ENCODE results near the gene CAMKMT. TPM values are rescaled to one million over a fixed set of nuclear protein-coding genes. Genes with fewer than 3 reads are reported as not detected.

Gene CAMKMT
- total RNA-seq, 1 donor from 2014 or later = 12.1 TPM

DNA sequence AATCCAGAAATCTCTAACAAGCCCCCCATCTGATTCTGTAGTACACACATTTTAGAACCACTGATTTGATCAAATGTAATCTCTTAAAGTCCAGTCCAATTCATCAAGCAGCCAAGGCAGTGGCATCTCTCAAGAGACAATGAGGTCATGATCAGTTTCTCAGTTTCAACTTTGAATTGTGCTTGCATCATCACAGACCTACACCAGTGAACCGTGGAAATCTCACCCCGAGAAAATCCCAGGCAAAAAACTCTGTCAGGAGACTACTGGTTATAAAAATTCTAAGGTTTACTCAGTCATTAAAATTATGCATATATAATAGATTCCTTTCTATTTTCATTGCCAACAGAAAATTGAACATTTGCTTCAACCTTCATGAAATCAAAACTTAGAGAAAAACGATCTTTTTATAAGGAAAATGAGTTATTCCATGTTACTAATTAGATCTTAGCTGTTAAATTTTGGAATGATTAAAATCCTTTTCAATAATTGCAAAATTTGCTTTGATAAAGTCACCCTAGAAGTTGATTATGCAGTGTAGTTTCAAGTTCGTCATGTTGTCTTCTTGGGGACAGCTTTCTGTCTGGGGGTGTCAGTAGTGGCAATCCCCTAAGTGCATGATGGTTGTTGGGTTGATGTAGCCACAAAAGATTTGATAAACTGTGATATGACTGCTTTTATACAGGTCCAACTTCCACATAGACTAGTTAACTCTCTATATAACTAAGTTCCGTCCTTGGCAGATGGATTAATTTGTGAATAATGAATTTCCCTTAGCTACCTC is 235.0 kb downstream of the CAMKMT start:
- no peak for DNase-seq (ENCODE audit: low spot score)

DNA sequence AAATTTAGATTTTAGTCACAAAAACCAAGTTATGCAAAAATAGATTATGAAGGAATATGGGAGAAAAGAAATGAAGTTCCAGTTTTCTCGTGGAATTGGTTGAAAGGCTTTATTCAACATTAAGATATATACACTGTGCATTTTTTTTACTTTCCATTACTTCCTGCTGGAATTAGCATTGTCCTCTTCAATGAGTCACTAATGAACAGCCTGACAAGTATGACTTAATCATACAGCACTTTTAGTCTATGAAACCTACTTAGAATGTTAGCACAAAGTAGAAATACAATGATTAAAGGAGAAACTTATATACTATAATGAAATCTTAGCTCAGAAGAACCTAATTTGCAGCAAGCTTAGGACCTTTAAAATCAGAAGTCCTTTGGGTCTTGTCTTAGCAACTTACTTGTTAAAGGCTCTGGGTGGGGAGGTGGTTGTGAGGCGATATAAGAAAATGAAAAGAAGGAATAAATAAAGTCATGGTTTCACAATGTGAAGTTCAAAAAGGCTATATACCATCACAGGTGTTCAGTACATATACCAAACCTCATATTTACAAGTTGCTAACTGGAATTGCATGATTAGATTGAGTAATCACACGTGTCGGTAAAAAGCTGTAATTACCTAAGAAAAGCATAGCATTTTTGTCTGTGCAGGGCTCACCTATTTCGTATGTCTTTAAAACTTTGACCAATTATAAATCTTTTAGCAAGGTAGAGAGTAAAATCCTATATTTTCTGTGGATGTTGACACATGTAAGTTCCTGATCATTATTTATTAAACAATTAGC is 236.8 kb downstream of the CAMKMT start:
- DNase-seq (ENCODE audit: low spot score) = no peak

DNA sequence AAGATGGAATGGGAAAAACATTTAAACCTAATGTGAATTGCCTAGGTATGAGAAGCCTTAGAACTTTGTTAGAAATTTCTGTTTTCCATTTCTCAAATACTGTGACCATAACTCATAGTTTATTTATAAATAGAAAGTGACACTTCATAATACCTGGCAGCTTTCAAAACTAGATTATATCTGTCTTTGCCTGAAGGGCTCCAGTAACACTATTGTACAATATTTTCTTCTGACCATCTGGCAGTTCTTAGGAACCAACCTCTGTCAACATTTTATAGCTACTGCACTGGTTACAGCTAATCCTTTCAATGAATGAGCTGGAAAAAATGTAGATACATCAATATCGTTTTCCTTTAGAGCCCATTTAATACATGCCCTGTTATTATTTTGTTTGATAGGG is 237.4 kb downstream of the CAMKMT start:
- DNase-seq (ENCODE audit: low spot score) = no peak

DNA sequence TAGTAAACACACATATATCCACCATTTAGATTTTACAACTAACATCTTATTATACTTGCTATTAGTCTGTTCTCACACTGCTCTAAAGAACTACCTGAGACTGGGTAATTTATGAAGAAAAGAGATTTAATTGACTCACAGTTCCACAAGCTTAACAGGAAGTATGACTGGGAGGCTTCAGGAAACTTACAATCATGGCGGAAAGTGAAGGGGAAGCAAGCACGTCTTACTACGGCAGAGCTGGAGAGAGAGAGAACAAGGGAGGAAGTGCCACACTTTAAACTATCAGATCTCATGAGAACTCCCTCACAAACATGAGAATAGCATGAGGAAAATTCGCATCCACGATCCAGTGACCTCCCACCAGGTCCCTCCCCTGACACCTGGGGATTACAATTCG is 240.7 kb downstream of the CAMKMT start:
- no peak for DNase-seq (ENCODE audit: low spot score)

DNA sequence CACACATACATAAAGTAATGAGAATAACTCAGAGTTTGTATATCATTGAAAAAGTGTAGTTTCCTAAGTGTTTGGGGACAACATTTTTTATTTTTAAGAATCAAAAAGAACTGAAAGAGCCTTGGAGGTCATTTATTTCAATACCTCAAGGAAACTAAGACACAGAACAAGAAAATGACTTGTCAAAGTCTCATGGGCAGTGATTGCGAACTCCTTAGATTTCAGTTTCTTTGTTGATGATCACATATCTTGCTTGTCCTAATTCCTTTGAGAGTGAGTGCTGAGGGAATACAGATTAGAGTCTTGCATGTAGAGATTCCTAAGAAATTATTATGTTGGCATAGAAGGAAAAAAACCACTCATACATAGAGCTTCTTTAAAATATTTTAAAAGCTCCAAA is 243.8 kb downstream of the CAMKMT start:
- no peak for DNase-seq (ENCODE audit: low spot score)

DNA sequence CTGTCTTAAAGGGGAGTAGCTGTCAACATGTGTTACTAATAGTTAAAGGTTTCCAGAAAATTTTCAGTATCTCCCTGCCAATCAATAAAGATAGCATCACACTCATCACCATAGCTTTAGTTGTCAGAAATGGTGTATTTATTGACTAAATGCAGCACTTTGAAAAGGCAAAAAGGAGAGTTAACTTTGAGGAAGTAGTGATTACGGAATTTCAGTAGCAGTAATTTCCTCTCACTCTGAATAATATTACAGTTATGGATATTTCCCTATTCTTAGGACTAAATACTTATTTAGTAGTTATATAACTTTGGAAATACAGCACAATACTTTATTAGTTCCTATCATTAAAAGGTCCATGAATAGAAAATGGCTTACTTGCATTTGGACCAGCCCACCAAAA is 250.5 kb downstream of the CAMKMT start:
- no peak for DNase-seq (ENCODE audit: low spot score)

DNA sequence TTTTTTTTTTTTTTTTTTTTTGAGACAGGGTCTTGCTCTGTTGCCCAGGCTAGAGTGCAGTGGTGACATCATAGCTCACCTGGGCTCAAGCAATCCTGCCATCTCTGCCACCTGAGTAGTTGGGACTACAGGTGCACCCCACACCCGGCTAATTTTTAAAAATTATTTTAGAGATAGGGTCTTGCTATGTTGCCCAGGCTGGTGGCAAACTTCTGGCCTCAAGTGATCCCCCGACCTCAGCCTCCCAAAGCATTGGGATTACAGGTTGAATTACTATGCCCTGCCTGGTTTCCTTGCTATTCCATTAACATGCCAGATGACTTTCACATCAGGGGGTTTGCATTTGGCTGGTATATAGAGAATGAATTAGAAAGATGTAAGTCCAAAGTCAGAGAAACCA is 253.2 kb downstream of the CAMKMT start:
- DNase-seq (ENCODE audit: low spot score) = no peak

DNA sequence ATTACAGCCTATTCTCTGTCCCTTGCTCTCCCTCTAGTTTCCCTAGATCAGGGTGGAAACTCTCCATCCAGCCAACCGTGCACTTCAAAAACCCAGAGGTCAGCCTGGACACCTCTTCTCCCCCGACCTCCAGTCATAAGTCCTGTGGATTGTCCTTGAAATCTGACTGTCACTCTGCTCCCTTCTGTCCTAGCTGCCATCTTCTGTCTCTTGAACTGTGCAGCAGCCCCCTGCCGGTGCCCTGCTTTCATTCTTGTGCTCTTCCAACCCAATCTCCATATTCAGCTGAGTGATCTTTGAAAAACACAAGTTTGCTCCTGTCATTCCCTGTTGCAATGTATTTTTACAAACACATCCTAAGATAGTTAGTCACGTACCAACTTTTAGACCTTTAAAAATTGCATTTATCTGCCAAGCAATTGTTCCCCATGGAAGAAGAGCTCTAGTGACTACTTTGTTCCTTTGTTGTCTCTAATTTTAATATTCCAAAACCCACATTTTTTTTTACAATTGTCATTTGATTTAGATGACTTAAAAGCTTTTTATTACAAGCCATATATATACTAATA is 254.3 kb downstream of the CAMKMT start:
- DNase-seq (ENCODE audit: low spot score) = no peak

DNA sequence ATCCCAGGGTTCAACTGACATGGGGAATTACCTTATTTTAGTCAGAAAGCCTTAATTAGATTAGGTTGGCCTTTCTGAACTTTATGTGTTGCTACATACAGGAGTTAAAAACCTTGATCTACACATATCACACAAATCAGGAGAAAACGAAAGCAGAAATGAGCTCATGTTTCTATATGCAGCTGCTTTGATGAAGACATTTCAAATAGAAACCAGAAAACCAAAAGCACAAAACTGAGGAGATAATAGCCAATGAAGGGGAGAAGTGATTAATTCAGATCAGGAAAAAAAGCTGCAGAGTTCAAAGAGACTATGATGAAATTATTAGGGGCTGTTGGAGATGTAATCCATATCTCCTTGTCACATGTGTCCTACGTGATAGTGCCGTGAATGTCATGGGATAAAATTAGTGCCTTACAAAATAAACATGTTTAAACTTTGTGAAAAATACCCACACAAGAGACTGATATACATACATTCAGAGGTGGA is 255.0 kb downstream of the CAMKMT start:
- DNase-seq (ENCODE audit: low spot score) = no peak

DNA sequence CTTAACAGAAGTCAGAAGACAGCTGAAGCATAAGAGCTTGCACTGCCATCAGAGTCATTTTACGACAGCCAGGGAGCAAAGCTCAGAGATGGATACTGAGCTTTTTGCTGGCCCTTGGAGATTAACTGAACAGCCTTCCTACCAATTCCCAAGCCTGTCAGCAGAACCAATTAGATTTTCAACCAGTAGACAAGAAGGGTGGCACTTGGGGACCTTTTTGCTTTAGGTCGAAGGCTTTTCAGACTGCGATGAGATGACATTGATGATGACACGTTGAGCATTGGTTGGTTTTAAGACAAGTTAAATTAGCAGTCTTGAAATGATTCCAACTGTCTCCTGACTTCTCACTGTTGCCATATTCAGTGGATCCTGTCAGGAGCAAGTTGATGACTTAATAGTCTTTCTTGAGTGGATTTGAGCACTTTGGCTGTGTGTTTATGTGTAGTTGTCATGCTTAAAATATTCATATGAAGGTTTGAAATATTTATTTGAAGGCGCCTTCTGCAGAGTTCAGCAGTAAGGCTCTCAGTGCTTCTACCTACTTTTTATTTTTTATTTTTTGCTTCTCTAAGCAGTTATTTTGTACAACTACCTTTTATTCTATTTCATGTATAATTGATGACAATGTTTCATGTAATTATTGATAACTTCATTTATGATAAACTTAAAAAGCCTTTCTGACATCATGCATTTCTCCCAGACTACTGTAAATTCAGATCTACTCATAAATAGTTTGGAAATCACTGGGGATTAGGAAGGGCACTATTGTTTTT is 256.7 kb downstream of the CAMKMT start:
- DNase-seq (ENCODE audit: low spot score) = no peak

DNA sequence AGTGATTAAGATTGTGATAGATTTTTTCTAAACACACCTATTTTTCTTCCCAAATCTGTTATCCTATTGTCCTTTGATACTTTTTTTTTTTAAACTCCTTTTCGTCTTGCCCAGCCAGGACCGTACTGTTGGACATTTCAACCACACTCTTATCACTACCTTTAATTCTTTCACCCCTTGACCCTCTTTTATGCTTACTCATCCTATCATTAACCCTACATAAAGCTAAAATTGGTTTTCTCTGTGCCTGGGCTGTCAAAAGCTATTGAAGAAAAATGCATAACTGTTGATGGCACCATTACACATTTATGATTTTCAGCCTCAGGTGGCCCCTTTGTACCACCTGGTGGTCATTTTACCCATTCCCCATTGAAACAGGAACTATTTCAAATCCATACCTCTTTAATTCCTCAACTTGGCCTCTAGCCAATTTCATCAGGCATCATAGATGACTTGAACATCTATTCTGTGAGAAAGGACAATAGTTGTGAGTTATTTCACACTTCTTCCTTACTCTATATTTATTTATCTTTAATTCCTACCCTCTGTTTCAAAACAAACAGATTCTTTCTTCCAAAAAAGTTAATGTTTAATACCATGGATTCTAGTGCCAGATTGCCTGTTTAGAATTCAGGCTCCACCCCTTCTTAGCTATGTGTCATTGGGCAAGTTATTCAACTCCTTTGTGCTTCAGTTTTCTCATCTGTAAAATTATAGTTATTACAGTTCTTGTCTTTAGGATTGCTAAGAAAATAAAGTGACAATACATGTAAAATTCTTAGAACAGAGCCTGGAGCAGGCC is 258.6 kb downstream of the CAMKMT start:
- DNase-seq (ENCODE audit: low spot score) = no peak

DNA sequence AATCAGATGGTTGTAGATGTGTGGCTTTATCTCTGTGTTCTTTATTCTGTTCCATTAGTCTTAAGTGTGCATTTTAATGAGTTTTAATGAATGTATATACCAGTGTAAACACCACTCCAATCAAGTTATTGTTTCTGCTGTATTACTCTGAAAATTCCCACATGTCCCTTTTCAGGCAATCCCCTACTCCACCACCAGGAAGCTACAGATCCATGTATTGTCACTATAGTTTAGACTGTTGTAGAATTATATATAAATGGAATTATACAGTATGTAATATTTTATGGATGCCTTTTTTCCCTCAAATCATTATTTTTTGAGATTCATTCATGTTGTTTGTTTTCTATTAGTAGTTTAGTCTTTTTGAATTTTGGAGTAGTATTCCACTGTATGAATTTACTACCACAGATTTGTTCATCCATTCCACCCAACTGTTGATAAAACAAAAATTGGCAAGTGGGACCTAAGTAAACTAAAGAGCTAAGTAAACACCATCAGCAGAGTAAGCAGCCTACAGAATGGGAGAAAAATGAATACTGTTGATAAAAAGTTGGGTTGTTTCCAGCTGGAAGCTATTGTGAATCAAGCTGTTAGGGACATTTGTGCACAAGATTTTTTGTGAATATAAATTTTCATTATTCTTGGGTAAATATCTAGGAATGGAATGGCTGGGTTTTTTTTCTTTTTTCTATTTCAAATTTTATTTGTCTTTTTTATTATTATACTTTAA is 262.0 kb downstream of the CAMKMT start:
- no peak for DNase-seq (ENCODE audit: low spot score)

DNA sequence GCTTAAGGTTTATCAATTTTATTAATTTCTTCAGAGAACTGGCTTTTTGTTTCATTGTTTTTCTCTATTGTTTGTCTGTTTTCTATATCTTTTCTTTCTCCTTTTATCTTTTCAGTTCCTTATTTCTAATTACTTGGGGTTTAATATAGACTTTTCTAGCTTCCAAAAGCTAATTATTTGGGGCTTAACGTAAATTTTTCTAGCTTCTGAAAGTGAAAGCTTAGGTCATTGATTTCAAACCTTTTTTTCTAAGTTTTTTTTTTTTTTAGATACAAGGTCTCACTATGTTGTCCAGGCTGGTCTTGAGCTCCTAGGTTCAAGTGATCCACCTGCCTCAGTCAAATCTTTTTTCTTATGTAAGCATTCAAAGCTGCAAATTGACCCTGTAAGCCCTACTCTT is 266.6 kb downstream of the CAMKMT start:
- DNase-seq (ENCODE audit: low spot score) = no peak

DNA sequence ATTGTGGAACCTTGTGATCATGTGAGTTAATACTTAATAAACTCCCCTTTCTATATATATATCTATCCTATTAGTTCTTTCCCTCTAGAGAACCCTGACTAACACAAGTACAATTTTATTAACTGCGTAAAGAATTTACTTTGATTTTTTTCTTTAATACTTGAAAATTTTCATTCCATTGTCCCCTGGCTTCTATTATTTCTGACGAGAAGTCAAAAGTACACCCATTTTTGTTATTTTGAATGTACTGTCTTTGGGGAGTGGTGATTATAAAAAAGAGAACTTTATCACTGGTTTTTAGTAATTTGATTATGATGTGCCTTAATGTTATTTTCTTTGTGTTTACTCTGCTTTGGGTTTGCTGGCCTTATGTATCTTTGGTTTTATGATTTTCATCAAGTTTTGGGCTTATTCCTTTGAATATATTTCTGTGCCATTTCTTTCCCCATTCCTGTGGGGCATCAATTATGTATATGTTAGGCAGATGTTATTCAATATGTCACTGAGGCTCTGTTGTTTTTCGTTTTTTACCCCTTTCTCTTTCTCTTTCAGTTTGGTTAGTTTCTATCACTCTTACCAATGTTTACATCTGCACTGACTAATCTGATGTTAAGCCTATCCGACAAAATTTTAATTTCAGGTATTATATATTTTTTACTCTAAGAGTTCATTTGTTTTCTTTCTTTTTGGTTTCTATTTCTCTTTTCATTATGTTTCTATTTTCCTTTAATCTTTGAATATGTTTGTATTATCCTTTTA is 271.4 kb downstream of the CAMKMT start:
- no peak for DNase-seq (ENCODE audit: low spot score)

DNA sequence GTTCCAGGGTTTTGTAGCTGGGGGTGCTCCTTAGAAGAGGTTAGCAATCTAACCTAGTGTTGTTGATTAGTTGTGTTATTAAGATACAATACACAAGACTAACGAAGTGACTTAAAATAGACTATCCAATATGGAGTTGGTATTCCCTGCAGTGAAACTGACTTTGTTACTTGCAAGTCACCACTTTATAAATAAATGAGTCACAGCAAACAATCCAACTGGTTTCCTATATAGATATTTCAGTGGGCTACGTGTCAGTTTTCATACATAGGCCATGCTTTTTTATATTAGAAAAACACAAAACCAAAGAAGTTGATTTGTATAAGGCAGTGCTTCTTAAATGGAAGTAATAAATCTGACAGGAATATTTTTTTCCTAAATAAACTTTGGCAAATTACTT is 274.0 kb downstream of the CAMKMT start:
- no peak for DNase-seq (ENCODE audit: low spot score)

DNA sequence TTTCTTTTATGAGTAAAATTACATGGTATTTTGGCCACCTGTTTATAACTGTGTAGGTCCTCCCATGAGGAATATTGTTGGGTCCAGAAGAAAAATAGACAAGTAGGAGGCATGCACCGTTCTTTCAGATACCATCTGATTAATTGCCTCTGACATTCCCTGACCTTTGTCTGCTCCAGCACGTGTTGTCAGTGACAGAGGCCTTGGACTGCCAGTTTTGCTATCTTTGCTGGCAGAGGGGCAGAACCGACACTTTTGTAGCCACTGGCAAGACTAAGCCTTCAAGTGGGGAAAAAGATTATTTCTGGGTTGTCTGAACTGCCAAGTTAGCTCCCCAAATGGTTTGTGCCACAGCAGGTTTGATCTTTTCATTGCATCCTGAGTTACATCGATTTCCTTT is 276.9 kb downstream of the CAMKMT start:
- DNase-seq (ENCODE audit: low spot score) = no peak

DNA sequence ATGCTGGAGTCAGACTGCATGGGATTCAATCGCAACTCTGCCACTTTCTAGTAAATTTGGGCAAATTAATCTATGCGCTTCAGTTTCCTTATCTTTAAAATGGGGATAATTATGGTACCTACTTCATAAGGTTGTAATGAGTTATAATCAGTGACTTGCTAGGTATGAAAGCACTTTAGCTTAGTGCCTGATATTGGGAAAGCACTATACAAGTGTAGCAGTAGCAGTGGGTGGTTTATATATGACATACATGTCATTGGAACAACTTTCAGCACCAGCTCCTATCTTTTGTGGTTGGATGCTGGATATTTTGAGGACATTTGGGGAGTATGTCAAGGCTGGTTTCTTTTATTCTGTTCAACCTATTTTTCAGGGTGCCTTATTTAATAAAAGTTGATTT is 277.7 kb downstream of the CAMKMT start:
- no peak for DNase-seq (ENCODE audit: low spot score)

DNA sequence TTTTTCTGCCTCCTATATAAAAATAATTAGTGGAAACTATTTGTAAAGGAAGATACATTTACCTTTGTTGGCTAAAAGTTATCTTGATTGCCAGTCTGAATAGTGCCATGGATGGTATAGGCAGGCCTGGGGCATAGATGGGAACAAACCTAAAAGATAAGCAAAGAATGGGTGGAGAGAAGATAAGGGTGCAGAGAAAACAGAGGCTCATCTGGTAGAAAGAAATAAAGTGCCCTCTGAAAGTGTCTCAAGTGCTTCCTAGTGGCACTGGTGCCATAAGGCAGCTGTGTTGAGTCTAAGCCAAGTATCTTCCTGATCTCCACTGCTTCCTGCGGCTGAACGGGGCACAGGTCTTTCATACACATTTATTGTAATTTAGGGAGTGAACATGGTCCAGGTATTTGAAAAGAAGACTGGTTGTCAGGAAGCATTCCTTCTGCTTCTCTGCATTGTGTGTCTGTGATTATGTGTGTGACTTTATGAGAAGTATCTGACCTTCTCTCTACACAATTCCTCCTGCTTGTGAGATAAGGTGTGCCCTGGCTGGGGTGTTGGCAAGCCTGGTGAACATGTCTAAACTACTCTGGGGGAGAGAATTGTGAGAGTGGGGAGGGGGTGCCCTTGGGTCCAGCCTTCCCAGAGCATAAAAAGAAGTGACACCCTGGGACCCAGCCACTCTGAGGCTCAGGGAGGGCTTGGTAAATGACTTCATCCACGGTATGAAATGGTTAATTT is 280.5 kb downstream of the CAMKMT start:
- DNase-seq (ENCODE audit: low spot score) = no peak

DNA sequence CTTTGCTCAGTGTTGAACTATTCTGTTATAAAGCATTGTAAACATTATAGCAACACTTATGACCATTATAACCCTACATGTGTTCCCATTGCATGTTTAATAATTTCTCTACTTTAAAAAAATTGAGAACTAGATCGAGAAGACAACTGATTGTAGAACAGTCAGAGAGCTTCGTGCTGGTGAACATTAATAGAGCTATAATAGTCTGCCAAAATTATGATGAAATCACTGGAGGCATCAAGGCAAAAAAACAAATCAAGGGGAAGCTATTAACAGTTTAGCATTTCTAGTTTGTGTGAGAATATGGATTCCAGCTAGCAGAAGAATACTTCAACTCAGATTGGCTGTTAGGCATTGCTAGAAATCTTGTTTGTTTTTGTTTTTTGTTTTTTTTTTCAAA is 284.2 kb downstream of the CAMKMT start:
- DNase-seq (ENCODE audit: low spot score) = no peak

Data from mucosa of gallbladder (tissue), 1 donor.